GM13977 (cell line): ENCODE data around the gene ADK.

Source experiments
- DNase-seq: peaks from one replicate; pipeline ENCODE4 v3.0.0; 2012; ENCODE audit warnings: low spot score
- CTCF ChIP-seq: IDR thresholded peaks from 2 replicates; pipeline ENCODE4 v1.5.1; 2012; ENCODE audit warnings: mild to moderate bottlenecking, control low read depth; ENCODE audit not compliant: insufficient read depth; ENCODE audit errors: extremely low read depth, missing control alignments
- in situ Hi-C: fragments of 300-500 bp; cut with MboI; formaldehyde crosslinking; loops from one replicate; pipeline ENCODE4 v1.12.0; 2022; ENCODE audit warnings: low sequenced_read_pairs, low pct_unique_long_range_greater_than_20kb, mixed read lengths, inconsistent platforms; ENCODE audit not compliant: unreplicated experiment

ADK gene

GRCh38 chr10:74194545-74194944 is 43.5 kb downstream of the ADK start:
- no peak for DNase-seq
- no peak for TF ChIP-seq CTCF
- in situ Hi-C loops: no loop called here

DNA sequence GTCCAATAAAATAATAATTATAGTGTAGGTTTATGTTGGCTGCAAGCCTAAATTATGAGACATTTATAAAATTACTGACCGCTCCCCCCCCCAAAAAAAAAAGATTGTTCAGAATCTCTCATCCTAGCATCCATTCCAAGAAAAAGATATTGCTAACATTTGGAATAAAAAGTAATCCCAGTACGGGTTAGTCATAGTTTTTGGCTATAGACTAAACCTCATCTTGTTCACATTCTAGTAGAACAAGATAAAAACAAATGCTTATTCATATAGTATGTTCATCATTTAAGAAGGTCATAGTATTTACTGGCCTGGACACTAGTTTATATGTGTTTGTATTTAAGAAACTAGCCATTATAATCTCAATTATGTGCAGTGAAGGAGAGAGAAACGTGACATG is 44.0 kb downstream of the ADK start:
- in situ Hi-C loops: no loop called here
- TF ChIP-seq CTCF: no peak
- DNase-seq: no peak

- no peak for TF ChIP-seq CTCF
- in situ Hi-C loops: no loop called here
These were observed 48.3 kb downstream of the ADK start for GRCh38 chr10:74199315-74199714.

GRCh38 chr10:74202356-74202755 is 51.3 kb downstream of the ADK start:
- no peak for DNase-seq
- TF ChIP-seq CTCF: no peak
- in situ Hi-C loops: no loop called here

More at GRCh38 chr10:74199315-74199714, 48.3 kb downstream of the ADK start:
- no peak for DNase-seq

DNA sequence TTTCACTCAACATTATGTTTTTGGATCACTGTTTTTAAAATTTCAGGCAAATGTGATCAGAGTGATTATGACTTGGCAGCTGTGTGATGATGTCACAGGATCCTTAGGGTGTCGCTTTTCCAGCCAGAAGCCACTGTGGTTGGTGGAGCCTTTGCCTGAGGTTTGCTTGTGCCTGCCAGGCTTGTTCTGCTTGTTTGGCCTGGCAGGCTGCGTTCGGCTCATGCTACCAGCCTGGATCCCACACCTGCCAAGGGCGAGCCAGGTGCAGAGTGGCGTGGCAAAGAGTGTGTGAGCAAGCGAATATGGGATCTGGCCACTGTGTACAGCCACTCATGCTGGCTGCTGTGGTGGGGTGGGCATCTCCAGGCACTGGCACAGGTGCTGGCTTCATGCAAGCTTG is 55.7 kb downstream of the ADK start:
- DNase-seq: no peak
- no peak for TF ChIP-seq CTCF
- in situ Hi-C loops: no loop called here

DNA sequence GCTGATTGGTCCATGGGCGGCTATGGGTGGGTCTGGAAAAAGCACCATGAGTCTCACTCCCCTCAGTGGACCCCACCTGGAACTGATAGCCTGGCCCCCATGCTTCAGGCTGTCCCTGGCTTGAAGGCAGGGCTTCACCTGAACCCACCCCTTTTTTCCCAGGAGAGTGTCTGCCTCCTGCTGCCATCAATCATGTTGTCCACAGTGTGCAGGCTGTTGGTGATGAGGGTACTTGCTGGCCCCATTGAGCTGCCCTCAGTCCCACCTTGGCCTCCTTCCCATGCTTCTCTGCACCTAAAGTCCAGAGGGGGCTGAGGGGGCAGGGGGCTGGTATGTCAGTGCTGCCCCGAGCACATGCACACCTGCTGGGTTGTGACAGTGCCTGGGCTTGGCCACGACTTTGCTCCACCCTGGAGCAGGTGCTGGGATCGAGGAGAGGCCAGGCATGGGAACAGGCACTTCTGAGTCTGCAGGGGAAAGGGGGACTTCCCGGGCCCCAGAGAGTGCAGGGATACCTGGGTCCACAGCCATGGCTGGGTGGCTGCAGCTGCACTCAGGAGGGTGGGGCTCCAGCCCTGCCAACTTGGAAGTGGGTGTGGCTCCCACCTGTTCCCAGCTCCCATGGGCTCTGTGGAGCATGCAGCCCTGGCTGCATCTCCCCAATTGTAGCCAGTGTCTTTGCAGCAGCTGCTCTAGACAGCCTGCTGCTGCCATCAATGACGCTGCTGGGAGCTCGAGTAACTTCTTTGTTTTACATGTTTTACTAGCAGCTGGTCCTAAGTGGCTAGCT is 56.9 kb downstream of the ADK start:
- TF ChIP-seq CTCF: no peak
- DNase-seq: no peak
- in situ Hi-C loops: no loop called here
